Stimulated activated CD4-positive, alpha-beta T cell treated with anti-CD3 and anti-CD28 coated beads, Interleukin-4, amount 100 ng/mL, for 48 hours (primary cell): Measurements from ENCODE around the gene GTF3C1.
"Not testable (repeated sequence)": the region's sequence is repeated elsewhere in the genome, so short reads cannot be mapped to it uniquely, and the experiment has no call there.

Experiments used
- DNase-seq, 2 donors: peaks; one replicate each; pipeline ENCODE4 v3.0.0-alpha.2; 2020; ENCODE audit warnings: low read depth in 2 of 2

GTF3C1 gene

DNA sequence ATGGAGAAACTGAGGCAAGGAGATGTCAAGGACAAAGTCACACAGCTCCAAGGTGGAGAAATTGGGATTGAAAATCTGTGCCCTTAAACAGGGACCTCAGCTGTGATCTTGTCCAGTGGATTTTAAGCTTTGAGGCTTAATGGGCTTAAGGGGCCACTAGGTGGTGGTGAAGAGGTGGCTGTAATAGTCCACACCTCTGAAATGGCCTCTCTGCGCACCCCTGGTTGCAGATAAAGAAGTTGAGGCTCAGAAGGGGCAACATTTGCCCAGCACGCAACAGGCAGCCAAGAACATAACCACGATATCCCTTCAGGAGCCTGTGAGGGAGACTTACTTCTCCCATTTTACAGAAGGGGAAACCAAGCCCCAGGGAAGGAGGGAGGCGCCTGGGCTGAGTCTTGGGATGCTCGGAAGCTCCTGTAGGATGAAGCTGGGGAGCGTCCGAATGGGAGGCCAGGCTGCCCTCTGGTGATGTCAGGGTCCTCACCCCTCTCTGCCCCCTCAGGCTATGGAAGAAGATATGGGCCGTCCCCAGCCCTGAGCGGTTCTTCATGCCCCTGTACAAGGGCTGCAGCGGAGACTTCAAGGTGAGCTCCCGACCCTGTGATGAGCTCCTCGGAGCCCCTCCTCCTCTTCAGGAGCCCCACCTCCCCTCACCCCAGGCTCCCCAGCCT is 104.1 kb downstream of the GTF3C1 start:
- no peak for DNase-seq

DNA sequence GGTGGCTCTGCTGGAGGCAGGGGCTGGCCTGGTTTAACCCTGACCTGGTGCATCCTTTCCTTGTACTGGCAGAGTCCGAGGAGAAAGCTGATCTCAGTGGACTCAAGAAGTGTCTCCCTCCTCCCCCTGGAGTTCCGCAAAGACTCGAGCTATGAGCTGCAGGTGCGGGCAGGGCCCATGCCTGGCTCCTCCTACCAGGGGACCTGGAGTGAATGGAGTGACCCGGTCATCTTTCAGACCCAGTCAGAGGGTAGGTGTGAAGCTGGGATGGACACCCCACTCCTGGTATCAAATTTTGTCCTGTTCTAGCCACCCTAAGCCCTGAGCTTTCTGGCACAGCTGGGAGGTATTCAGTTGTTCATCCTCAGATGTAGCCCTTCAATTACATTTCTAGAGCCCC is 105.2 kb downstream of the GTF3C1 start:
- no peak for DNase-seq

DNA sequence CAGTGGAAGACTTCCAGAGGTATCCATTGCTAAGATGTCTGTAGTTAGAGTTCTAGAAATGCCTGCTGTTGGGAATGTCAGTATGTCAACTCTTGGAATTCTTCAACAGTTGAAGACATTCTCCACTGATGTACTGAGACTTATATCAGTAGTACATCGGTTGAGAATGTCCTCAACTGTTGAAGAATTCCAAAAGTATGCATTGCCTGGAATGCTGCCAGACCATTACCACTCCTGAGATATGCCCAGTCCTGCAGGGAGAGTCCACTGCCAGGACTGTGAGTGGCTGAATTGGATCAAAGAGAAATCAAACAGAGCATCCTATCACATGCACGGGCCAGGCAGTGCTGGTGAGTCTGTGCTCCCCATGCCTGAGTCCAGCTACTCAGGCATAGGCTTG is 105.7 kb downstream of the GTF3C1 start:
- no peak for DNase-seq

DNA sequence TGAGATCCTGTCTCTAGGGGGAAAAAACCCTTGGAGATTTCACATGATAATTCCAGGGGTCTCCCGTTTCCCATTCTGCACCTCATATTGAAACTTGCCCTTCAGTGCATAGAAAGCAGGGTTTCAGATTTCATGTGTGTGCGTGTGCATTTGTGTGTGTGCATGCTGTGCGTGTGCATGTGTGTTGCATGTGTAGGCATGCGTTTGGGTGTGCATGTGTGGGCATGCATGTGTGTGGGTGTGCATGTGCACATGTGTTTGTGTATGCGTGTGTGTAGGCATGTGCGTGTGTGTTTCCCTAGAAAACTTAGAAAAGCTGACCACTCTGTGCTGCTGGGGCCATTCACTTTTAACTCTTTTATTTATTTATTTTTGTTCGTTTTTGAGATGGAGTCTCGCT is 107.7 kb downstream of the GTF3C1 start:
- DNase-seq: no peak

DNA sequence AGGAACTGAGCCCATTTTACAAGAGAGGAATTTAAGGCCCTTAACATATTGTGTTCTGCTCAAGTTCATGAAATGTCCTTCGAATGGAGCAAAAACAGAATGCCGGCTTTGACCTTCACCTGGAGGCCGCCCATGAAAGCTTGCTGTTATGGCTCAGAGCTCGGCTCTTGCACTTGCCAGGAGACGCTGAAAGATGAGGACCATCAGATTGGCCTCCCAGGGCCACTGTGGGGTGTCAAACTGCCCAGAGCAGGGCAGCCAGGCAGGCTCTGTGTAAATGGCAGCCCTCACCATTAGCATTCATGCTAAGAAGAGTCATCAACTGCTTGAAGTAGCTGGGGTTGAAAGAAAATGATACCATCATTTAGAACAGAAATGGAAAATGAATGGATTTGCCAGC is 108.4 kb downstream of the GTF3C1 start:
- no peak for DNase-seq

DNA sequence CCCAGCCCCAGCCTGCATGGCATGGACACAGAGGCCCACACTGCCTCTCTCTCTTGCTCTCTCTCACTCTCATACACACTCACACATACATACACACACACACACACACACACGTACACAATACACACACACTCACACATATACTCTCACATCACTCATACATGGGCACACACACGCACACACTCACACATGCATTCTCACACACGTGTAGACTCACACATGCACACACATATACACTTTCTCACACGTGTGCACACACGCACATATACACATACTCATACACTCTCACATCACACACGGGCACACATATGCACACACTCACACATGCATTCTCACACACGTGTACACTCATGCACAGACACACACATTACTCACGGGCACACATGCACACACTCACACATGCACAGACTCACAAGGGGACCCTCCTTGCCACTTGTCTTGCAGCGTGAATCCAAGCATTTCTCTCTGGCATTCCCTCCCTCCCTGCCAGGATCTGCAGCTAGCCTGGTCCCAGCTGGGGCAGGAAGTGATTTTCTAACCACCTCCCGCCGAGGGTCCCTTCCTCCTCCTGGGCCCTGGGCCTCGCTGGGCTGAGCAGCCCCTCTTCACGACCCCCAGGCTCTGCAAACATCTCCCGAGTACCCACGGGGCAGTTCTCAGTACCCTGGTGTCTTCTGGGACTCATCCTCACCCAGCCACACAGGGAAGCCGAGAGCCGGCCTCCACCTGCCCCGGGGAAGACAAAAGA is 110.3 kb downstream of the GTF3C1 start:
- DNase-seq: no peak

DNA sequence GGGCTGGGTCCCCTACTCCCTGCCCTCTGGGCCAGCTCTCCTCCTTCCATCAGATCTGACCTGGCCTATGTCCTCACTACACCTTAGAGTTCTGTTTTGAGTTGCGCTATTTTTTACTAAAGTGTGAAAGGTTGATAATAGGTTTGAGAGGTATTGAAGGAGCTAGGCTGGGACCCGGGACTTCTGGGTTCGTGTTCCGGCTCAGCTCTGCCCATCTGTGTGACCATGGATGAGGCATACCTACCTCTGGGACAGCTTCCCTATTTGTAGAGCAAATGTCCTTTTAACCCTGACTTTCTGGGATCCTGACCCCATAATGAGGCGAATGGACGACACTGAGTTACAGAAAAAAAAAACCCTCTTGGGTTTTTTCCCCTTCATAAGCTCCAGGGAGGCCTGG is 111.8 kb downstream of the GTF3C1 start:
- no peak for DNase-seq

DNA sequence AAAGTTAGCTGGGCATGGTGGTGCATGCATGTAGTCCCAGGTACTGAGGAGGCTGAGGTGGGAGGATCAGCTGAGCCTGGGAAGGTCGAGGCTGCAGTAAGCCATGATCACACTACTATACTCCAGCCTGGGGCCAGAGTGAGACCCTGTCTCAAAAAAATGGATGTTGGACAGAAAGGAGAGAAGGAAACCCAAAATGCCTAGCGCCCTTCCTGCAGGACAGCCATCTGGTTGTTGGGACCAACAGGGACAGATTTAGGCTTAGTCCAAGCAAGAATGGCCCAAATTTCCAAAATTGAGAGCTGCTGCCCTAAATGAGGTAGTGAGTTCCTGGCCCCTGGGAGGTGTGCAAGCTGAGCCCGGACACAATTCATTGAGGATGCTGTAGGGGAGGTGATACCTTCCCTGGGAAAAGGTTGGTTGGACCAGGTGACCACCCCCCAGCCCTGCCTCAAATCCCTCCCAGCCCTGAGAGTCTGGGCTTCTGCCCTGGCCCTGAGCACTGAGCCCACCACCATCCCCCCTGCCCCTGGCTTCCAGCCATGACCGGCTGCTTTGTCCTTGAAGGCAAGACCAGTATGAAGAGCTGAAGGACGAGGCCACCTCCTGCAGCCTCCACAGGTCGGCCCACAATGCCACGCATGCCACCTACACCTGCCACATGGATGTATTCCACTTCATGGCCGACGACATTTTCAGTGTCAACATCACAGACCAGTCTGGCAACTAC is 112.6 kb downstream of the GTF3C1 start:
- DNase-seq: no peak

DNA sequence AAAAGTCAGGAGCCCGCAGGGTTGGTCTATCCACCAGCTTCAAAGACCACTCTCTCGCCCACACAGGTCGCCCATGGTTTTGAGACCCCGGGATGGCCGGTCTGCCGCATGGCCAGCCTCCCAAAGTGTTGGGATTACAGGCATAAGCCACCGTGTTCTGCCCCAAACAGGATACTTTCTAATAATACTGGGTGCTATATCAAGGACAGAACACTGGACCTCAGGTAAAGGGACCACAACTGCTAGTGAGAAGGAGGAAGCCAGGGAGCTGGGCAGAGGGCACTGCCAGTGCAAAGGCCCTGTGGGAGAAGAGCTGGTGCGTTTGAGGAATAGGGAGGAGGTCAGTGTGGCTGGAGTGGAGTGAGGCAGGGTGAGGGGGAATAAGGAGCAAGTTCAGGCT is 113.6 kb downstream of the GTF3C1 start:
- DNase-seq: no peak

DNA sequence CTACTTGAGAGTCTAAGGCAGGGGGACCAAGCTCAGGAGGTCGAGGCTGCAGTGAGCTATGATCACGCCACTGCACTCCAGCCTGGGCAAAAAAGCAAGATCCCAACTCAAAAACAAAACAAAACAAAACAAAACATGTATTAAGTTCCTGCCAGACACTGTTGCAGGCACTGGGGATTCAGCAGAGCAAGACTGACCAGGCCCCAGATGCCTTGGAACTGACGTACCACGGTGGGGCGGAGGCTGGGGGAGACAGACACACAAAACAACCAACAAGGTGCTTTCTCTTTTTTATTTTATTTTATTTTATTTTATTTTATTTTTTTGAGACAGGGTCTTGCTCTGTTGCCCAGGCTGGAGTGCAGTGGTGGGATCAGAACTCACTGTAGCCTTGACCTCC is 114.6 kb downstream of the GTF3C1 start:
- DNase-seq: not testable (repeated sequence)

DNA sequence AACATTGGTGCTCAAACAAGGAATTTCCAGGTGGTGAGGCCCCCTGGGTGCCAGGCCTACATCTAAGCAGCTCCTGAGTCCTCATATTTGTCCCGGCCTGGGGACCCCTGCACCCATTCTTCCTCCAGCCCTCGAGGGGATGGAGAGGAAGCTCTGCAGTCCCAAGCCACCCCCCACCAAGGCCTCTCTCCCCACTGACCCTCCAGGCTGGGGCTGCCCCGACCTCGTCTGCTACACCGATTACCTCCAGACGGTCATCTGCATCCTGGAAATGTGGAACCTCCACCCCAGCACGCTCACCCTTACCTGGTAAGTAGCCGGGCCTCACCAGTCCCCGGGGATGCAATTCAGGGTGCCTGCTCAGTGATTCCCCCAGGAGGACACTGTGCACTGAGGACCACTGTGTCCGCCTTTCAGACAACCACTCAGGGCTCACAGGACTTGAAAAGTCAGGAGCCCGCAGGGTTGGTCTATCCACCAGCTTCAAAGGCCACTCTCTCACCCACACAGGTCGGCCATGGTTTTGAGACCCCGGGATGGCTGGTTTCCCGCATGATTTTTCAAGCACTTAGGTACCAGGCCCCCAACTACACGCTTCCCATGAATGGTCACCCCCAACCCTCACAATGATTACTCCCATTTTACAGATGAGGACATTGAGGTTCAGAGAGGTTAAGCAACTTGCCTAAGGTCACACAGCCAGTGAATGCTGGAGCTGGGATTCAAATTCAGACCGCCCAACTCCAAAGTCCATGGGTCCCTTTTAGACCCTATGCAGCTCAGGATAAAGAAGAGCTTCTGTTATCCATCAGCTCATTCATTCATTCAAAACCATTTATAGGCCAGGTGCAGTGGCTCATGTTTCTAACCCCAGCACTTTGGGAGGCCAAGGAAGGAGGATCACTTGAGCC is 115.3 kb downstream of the GTF3C1 start:
- no peak for DNase-seq

DNA sequence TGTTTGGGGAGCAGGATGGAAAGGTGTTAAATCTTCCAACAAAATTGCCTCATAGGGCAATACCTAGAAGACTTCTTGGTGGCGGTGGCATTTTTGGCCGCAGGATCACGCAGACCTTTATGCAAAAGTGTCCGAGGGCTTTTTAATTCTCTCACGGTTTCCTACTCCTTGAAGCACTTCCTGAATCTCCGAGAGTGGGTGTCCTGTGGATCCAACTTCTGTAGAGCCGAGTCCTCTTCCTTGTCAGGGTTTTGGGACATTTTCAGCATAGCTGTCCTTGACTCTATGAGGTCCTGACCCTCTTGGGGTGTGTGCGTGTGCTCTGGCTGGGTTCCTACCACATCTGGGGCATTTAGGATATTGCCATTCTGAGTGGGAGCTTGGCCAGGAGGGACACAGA is 116.1 kb downstream of the GTF3C1 start:
- no peak for DNase-seq

DNA sequence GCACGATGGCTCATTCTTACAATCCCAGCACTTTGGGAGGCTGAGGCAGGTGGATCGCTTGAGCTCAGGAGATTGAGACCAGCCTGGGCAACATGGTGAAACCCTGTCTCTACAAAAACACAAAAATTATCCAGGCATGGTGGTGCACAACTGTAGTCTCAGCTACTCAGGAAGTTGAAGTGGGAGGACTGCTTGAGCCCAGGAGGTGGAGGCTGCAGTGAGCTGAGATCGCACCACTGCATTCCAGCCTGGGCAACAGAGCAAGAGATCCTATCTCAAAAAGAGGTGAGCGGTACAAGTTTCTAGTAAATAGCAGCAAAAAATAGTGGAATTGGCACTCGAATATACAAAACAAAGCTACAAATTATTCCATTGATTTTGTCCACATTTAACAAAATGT is 116.5 kb downstream of the GTF3C1 start:
- DNase-seq: not testable (repeated sequence)

DNA sequence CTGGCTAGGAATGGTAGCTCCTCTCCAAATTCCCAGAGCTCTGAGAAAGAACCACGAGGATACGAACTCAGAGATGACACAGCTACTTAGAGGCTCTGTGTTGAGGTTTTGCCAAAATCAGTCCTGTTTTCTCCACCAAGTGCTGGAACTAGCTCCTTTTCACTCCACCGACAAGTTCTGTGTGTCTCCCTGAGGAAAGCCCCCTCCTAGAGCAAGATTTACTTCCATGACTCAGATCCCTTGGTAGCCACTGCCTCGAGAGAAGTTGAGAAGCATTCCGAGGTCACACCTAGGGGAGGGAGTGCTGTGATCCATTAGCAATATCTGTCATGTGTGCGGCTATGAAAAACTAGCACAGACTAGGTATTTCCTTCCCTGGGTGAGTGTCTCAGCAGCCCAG is 117.2 kb downstream of the GTF3C1 start:
- DNase-seq: no peak

DNA sequence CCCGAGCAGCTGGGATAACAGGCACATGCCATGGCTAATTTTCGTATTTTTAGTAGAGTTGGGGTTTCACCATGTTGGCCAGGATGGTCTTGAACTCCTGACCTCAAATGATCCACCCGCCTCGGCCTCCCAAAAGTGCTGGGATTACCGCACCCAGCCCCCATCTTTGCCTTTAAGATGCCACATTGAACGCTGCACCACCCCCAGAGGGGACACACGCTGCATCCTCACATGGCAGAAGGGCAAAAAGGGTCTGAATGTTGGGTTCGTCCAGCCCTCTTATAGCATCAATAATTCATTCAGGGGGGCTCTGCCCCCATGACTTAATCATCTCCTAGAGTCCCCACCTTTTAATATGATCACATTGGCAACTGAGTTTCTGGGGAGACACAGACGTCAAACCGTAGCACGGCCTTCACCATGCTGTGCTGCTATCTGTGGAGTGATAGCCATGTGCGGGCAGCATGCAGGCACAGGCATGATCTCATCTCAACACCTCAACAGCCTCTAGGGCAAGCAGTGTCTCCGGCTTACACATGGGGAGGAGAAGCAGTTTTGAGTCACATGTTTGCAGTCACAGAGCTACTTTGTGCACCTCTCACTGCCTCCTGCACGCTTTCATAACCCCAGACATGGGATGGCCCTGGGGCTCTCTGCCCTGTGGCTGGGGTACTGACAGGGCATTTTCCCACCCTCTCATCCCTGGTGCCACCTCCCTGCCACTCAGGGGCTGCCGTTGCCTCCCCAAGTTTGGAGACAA is 117.8 kb downstream of the GTF3C1 start:
- no peak for DNase-seq

DNA sequence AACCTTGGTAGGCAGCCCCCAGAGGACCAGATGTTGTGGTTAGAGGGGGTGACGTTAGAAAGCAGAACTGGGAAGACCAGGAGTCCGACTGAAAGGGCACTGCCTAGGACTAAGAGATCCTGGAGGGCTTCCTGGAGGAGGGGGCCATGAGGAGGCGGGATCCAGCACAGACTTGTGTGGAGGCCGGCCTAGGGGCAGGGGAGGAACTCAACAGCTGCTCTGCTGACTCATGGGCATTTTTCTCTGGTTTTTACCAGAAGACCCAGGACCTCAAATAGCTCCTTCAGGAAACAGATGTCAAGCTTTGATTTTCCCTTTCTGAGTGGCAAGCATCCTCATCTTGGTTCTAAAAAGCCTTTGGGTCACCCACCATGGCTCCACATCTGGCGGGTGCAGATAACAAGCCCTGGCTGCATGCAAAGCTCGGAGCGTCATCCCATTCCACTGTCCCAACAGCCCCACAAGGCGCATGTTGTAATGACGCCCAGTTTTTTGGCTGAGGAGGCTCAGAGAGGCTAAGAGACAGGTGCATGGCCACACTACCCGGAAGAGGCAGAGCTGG is 118.7 kb downstream of the GTF3C1 start:
- DNase-seq: no peak

DNA sequence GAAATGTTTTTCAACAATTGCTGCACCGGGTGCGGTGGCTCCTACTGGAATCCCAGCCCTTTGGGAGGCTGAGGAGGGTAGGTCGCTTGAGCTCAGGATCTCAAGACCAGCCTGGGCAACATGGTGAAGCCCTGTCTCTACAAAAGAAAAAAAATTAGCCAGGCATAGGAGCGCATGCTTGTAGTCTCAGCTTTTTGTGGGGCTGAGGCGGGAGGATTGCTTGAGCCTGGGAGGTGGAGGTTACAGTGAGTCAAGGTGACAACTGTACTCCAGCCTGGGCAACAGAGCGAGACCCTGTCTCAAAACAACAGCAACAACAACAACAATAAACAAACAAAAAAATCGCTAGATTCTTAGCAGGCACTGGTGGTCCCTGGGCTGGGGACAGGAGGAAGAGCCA is 119.2 kb downstream of the GTF3C1 start:
- no peak for DNase-seq

DNA sequence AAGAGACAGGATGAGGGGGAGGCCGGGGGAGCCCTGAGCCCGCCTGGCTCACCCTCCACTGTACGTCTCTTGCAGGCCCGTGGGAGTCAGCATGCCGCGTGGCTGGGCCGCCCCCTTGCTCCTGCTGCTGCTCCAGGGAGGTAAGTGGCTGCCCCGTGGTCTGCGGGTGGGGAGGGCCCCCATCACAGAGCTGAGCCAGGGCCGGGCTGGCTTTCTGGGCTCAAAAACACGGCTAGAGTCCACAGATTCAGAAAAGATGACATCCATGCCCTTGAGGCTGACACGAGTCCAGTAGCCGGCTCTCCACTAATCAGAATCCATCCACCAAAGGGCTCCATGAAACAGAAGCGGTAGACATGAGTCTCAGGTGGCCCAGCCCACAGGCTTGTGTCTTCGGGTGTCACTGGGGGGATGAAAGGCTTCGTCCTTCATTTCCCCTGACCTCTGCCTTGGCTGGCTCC is 119.7 kb downstream of the GTF3C1 start:
- no peak for DNase-seq

DNA sequence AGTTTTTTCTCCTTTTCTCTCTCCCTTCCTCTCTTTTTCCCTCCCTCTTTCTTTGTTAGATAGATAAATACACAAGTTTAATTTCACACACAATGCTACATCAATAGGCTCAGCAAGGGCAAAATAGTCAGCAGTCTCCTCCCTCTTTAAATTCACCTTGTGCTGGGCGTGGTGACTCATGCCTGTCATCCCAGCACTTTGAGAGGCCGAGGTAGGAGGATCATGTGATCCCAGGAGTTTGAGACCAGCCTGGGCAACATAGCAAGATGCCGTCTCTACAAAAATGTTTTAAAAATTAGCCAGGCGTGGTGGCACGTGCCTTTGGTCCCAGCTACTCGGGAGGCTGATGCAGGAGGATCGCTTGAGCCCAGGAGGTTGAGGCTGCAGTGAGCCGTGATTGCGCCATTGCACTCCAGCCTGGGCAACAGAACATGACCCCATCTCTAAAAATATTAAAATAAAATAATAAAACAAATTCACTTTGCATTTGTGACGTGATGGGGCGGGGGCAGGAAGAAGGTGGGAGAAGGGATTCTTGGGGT is 120.3 kb downstream of the GTF3C1 start:
- DNase-seq: no peak

DNA sequence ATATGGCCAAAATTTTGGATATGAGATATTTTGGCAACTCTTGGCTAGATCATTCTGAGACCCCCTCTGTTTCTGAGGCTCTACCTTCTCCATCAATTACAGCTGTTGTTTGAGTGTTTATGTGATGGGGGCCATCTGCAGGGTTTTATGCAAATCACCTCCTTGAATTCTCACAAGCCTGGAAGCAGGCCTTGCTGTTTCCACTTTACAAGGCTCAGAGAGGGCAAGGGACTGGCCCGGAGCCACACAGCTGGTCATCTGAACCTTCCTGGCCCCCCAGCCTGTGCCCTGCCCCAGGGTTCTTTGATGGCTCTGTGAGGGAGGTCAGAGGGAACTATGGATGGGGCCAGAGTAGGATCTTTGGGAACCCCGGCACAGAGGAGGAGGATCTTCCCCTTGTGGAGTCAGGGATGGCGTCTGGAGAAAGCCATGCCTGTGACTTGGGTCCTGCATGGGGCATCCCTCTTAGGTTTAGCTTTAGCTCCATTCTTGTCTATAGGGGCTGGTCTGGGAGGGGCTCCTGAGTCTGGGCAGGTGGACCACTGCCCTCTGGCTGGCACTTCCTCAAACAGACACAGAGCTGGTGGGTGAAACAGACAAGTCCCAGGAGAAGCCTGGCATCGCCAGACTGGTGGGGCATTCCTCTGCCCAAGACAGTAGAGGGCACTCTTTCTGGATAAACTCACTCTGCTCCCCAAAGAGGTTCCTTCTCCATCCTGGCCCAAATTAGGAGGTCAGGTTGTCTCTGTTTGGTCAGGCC is 121.5 kb downstream of the GTF3C1 start:
- no peak for DNase-seq
